Upper lobe of right lung (tissue), 1 donor: ENCODE measurements around the gene MRPL21. TPM values are rescaled to one million over a fixed set of nuclear protein-coding genes. Genes with fewer than 3 reads are reported as not detected.

Experiments
- ATAC-seq: fragments of 200-7000 bp; cut with Tn5 transposase; one replicate; pipeline ENCODE4 v1.9.1; 2020; ENCODE audit warnings: mild to moderate bottlenecking, moderate library complexity
- DNase-seq: peaks from one replicate; pipeline ENCODE4 v3.0.0-alpha.2; 2020
- H3K27ac ChIP-seq: fragments of 200-600 bp; one replicate; pipeline ENCODE4 v1.8.0; 2022
- H3K27me3 ChIP-seq: fragments of 200-600 bp; one replicate; pipeline ENCODE4 v1.8.0; 2022; ENCODE audit warnings: mild to moderate bottlenecking
- H3K36me3 ChIP-seq: fragments of 200-600 bp; one replicate; pipeline ENCODE4 v1.8.0; 2022
- H3K4me1 ChIP-seq: fragments of 200-600 bp; one replicate; pipeline ENCODE4 v1.8.0; 2022
- H3K4me3 ChIP-seq: fragments of 200-600 bp; one replicate; pipeline ENCODE4 v1.8.0; 2022; ENCODE audit warnings: mild to moderate bottlenecking
- H3K9me3 ChIP-seq: fragments of 200-600 bp; one replicate; pipeline ENCODE4 v1.8.0; 2022
- intact Hi-C: fragments of 100-400 bp; cut with DNase I; formaldehyde crosslinking; loops from one replicate; pipeline ENCODE4 v1.11.0; 2022
- total RNA-seq: library from RNA; stranded (reverse); fragmentation: NEBNext Ultra II Directional; extraction: Animal tissue kit (Norgen Biotek cat#: 25700); gene quantifications from one replicate; pipeline ENCODE4 v1.2.1, GENCODE V29; 2021
- TF ChIP-seq, protein P1 (sequence below): fragments of 200-600 bp; IDR thresholded peaks from one replicate; pipeline ENCODE4 v1.8.0; 2022; ENCODE audit warnings: antibody characterized with exemption
- donor health status: DM: no; HTN: yes; CAD: no; lungs with severe emphysema.

The MRPL21 gene
- total RNA-seq, 1 donor from 2014 or later: 36.3 TPM

GRCh38 chr11:68933605-68934320 lies 30.1 kb upstream of the MRPL21 start:
- TF ChIP-seq, protein P1, sequence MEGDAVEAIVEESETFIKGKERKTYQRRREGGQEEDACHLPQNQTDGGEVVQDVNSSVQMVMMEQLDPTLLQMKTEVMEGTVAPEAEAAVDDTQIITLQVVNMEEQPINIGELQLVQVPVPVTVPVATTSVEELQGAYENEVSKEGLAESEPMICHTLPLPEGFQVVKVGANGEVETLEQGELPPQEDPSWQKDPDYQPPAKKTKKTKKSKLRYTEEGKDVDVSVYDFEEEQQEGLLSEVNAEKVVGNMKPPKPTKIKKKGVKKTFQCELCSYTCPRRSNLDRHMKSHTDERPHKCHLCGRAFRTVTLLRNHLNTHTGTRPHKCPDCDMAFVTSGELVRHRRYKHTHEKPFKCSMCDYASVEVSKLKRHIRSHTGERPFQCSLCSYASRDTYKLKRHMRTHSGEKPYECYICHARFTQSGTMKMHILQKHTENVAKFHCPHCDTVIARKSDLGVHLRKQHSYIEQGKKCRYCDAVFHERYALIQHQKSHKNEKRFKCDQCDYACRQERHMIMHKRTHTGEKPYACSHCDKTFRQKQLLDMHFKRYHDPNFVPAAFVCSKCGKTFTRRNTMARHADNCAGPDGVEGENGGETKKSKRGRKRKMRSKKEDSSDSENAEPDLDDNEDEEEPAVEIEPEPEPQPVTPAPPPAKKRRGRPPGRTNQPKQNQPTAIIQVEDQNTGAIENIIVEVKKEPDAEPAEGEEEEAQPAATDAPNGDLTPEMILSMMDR: no peak
- Histone ChIP-seq H3K4me1 (no peaks in the 10 kb centered on the region), H3K4me3 (no peak overlapping the region), H3K36me3 (peaks cover 82% of the 10 kb centered on the region), H3K9me3 (no peaks in the 10 kb centered on the region), H3K27ac (no peak overlapping the region), H3K27me3 (no peaks in the 10 kb centered on the region)
- ATAC-seq (no peak), DNase-seq (no peak)
- intact Hi-C loops: no loop called here

DNA sequence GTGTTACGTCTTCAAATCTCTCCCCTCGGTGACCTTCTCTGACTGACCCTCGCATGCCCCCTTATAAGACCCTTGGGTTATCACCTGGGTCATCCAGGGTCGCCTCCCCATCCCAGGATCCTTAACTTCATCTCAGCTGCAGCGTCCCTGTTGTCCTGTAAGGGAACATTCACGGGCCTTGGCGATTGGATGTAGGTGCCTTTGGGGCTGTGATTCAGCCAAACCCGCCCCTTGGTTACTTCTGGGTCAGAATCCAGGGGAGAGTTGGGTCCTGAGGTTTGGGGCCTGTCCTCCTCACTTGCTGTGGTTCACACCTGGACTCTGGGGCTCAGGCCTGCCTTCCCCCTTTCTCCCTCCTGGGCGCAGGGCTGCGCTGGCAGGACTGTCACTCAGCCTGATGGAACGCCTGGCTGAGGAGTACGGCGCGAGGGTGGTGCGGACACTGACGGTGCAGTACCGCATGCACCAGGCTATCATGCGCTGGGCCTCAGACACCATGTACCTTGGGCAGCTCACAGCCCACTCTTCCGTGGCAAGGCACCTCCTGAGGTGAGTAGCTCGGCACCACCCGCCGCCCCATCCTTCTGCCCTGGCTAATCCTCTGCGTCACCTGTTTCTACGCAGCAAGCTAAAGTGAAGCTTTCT lies 29.4 kb upstream of the MRPL21 start:
- intact Hi-C loops: no loop called here
- no peak overlapping the region for H3K27ac ChIP-seq
- no peaks in the 10 kb centered on the region for H3K9me3 ChIP-seq
- H3K36me3 ChIP-seq: peaks cover 82% of the 10 kb centered on the region
- H3K4me3 ChIP-seq: no peak overlapping the region
- no peaks in the 10 kb centered on the region for H3K27me3 ChIP-seq
- TF ChIP-seq, protein P1: no peak
- H3K4me1 ChIP-seq: no peaks in the 10 kb centered on the region
- DNase-seq (no peak), ATAC-seq (no peak)

GRCh38 chr11:68932358-68932757 lies 28.7 kb upstream of the MRPL21 start:
- no peaks in the 10 kb centered on the region for H3K27me3 ChIP-seq
- no peak overlapping the region for H3K4me3 ChIP-seq
- ATAC-seq (no peak), DNase-seq (no peak)
- no peak overlapping the region for H3K27ac ChIP-seq
- H3K36me3 ChIP-seq: peaks cover 81% of the 10 kb centered on the region
- H3K9me3 ChIP-seq: no peaks in the 10 kb centered on the region
- no peaks in the 10 kb centered on the region for H3K4me1 ChIP-seq
- intact Hi-C loops: no loop called here
- TF ChIP-seq, protein P1: no peak

GRCh38 chr11:68931911-68932310 lies 28.3 kb upstream of the MRPL21 start:
- DNase-seq: no peak
- H3K27me3 ChIP-seq: no peaks in the 10 kb centered on the region
- H3K27ac ChIP-seq: no peak overlapping the region
- intact Hi-C loops: no loop called here
- H3K36me3 ChIP-seq: peaks cover 77% of the 10 kb centered on the region
- no peak for ATAC-seq
- TF ChIP-seq, protein P1: no peak
- H3K9me3 ChIP-seq: no peaks in the 10 kb centered on the region
- H3K4me3 ChIP-seq: no peak overlapping the region
- H3K4me1 ChIP-seq: no peaks in the 10 kb centered on the region

DNA sequence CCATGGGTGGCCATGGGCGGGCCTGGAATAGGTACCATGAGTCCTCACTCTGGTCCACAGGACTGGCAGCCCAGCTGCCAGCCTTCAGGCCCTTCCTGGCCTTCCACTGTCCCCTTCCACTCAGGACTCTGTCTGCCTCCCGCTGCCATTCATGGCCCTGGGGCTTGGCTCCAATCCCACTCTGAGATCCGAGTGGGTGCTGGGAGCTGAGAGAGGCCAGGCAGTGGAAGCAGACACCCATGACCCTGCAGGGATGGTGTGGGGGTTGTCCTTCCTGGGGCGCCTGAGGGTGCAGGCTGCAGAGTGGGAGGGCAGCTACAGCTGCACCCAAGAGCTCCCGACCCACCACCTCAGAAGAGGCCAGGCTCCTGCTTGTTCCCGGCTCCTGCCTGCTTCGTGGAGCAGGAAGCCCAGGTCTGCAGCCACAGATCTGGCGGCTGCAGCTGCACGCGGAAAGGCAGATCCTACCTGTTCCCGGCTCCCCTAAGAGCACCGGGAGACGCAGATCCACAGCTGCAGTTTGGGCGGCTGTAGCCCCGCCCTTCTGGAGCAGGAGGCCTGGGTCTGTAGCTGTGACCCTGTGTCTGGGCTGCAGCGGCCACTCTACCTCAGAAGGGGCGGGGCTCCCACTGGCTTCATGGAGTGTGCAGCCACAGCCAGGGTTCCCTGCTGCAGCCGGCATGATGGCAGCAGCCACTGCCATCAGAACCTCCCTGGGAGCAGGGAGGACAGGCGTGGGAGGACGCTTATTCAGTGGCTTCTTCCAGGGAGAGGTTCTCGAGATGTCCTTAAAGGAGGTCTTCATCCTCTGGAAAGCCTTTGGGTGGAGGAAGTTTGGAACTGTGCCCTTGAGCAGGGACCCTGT lies 27.6 kb upstream of the MRPL21 start:
- ATAC-seq (no peak), DNase-seq (no peak)
- intact Hi-C loops: no loop called here
- H3K4me1 ChIP-seq: no peaks in the 10 kb centered on the region
- H3K36me3 ChIP-seq: peaks cover 70% of the 10 kb centered on the region
- no peak overlapping the region for H3K27ac ChIP-seq
- H3K27me3 ChIP-seq: no peaks in the 10 kb centered on the region
- H3K9me3 ChIP-seq: no peaks in the 10 kb centered on the region
- TF ChIP-seq, protein P1: no peak
- H3K4me3 ChIP-seq: no peak overlapping the region
